Stimulated activated naive CD4-positive, alpha-beta T cell (primary cell): ENCODE data around the gene BPI.
"Not testable (repeated sequence)": the region's sequence is repeated elsewhere in the genome, so short reads cannot be mapped to it uniquely, and the experiment has no call there.

Experiments
- DNase-seq, 6 experiments: peaks; one replicate each; lab custom pipeline; 2025; lab: John Stamatoyannopoulos, UW

The BPI gene

DNA sequence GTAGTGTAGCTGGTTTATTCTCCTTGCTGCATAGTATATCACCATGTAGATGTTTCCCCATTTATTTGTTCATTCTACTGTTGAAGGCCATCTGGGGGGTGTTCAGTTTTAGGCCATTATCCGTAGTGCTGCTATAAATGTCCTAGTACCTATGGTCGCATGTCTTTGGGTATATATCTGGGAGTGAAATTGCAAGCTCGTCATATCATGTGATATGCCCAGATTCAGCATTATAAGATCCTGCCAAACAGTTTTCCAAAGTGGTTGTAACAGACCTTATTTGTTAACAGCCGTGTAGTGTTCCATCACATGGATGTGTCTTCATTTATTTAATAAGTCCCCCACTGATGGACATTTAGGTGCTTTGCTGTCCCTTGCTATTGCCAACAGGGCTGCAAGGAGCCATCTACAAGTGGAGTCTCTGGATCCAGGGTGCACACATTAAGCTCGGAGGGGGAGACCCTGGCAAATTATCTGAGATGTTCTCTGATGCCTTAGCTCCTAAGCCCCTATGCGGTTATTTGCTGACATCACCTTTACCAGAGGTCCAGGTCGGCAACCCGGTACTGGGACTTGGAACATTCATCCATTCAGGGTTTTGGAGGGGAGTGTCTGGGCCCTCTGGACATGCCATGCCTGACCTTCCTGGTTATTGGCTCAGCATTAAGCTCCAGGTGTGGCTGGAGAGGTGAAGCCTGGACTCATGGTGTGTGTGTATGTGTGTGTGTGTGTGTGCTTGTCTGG lies 59.2 kb downstream of the BPI start:
- no peak for DNase-seq

- no peak for DNase-seq
Measured at GRCh38 chr20:38369389-38369788, 65.4 kb downstream of the BPI start.

DNA sequence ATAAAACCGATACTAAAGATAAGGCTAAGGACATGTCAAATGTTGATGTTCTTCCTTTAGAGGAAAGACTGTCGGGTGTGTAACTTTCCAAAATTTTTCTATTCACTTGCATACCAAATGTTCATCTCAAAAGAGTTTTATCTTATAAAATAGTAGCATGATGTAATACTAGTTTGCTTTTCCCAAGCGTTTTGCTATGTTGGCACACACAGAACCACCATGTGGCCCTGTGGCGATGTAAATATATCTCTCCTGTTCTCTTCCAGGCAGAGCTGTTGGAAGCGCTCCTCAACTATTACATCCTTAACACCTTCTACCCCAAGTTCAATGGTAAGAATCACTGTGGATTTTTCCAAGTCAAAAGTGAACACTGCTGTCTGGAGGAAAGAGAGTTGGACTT lies 68.8 kb downstream of the BPI start:
- DNase-seq, result no peak

GRCh38 chr20:38373231-38373867 lies 69.4 kb downstream of the BPI start:
- DNase-seq, result no peak

DNA sequence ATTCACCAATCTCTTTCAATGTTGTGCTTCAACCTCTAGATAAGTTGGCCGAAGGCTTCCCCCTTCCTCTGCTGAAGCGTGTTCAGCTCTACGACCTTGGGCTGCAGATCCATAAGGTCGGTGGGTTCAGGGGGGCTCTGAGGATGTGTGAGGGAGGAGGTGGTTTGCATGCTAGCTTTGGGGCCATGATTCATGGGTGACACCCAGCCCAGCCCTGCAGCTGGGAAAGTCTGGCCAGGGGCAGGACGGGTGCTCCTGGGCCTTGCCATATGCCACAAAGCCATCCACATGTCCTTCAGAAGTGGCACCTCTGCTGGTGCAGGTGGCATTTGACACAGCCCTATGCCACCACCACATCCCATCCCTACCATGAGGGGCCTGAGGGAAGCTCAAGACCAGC lies 69.9 kb downstream of the BPI start:
- no peak for DNase-seq

DNA sequence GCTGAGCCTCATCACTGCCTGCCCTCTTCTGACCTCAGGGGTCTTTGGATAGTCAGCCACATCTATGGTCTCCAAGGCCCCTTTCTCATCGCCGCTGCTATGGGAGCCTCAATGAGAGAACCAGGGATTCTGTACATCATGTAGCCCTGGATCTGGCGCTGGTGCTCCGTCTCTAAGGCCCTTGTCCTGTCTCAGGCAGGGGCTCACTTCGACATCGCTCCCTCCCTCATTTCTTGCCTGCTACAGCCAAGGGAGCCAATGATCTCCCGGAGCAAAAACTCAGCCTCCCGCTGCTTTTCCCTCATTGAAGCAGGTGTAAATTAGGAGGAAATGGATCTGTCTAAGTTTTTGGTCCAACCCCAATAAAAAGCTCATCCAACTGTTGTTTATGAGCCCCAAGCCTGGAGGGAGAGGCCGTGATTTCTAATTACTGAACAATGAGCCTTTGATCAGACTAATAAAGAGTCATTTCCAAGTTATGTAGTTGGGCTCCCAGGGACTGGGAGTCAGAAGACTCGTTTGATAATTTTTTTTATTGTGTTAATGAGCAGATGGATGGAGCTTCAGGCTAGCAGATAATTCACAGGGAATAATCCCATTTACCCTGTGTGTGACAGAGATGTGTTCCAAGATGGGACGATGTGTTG lies 73.2 kb downstream of the BPI start:
- DNase-seq, result no peak

DNA sequence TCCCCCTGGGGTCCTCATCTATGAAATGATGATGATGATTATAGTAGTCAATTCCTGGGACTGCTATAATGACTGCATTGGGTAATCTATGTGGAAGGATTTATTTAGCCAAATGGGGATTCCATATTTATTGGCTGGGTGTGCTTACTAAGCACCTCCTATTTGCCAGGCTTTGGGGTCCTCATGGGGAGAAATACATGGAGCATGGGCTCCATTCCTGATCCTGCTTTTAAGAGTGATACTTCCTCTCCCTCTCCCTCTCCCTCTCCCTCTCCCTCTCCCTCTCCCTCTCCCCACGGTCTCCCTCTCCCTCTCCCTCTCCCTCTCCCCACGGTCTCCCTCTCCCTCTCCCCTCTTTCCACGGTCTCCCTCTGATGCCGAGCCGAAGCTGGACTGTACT lies 73.9 kb downstream of the BPI start:
- not testable (repeated sequence) for DNase-seq

- no peak for DNase-seq
Measured at GRCh38 chr20:38383147-38383546, 79.2 kb downstream of the BPI start.

DNA sequence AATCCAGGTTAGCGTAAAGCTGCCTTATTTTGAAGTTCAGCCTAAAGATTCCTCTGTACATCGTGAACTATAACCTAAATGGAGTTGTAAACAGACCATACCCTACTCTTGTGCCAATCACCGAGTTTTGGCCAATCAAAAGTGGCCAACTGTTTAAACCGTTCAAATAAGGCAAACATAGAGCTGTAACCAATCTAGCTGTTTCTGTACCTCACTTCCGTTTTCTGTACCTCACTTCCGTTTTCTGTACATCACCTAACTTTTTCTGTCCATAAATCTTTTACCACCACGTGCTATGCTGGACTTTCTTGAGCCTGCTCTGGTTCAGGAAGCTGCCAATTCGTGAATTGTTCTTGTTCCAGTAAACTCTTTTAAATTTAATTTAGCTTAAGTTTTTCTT lies 82.0 kb downstream of the BPI start:
- no peak for DNase-seq

DNA sequence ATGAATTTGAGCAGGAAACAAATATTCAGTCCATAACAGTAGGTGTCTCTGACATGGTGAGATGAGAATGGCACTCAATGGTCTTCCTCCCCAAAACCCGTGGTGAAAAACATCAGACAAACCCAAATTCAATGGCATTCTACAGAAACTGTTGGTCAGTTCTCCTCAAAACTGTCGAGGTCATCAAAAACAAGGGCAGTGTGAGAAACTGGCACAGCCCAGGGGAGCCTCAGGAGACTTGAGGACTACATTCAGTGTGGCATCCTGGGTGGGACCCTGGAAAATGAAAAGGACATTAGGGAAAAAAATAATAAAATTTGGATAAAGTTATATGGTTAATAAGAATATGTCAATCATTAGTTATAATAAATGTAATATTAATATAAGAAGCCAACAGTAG lies 82.9 kb downstream of the BPI start:
- no peak for DNase-seq
